Measurements from ENCODE around the gene KCTD3. TPM values are rescaled to one million over a fixed set of nuclear protein-coding genes. Genes with fewer than 3 reads are reported as not detected.

KCTD3 gene
- total RNA-seq, 1 donor from 2014 or later: 25.3 TPM

DNA sequence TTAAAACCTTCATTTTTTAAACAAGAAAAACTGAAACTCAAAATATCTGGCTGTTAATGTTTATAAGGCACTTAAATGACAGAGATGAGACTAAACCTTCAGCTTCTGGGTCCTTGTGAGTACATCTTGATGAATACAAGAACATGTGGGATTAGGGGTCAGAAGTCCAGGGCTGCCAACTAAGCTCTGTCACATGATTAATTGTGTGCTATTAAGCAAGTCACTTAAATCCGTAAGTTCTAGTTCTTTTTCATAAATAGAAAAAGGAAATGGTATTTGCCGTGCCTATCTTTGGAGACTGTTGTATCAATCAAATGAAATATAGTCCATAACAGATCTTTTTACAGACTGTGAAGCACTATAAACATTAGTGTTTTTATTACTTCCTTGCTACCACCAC lies 43.2 kb upstream of the KCTD3 start:
- peaks cover 4% of the 10 kb centered on the region for H3K27me3 Mint-ChIP-seq (ENCODE audit: low read depth)
- H3K27ac Mint-ChIP-seq (ENCODE audit: unreplicated experiment): no peak overlapping the region
- H3K36me3 Mint-ChIP-seq (ENCODE audit: low read depth): no peaks in the 10 kb centered on the region
- H3K4me1 Mint-ChIP-seq (ENCODE audit: low read depth): no peaks in the 10 kb centered on the region
- no peak overlapping the region for H3K4me3 Mint-ChIP-seq (ENCODE audit: unreplicated experiment)
- TF ChIP-seq, protein P1, sequence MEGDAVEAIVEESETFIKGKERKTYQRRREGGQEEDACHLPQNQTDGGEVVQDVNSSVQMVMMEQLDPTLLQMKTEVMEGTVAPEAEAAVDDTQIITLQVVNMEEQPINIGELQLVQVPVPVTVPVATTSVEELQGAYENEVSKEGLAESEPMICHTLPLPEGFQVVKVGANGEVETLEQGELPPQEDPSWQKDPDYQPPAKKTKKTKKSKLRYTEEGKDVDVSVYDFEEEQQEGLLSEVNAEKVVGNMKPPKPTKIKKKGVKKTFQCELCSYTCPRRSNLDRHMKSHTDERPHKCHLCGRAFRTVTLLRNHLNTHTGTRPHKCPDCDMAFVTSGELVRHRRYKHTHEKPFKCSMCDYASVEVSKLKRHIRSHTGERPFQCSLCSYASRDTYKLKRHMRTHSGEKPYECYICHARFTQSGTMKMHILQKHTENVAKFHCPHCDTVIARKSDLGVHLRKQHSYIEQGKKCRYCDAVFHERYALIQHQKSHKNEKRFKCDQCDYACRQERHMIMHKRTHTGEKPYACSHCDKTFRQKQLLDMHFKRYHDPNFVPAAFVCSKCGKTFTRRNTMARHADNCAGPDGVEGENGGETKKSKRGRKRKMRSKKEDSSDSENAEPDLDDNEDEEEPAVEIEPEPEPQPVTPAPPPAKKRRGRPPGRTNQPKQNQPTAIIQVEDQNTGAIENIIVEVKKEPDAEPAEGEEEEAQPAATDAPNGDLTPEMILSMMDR (IDR thresholded peaks at IDR 0.05): no peak
- no peaks in the 10 kb centered on the region for H3K9me3 Mint-ChIP-seq (ENCODE audit: low read depth)
- DNase-seq (ENCODE audit: low spot score): no peak

DNA sequence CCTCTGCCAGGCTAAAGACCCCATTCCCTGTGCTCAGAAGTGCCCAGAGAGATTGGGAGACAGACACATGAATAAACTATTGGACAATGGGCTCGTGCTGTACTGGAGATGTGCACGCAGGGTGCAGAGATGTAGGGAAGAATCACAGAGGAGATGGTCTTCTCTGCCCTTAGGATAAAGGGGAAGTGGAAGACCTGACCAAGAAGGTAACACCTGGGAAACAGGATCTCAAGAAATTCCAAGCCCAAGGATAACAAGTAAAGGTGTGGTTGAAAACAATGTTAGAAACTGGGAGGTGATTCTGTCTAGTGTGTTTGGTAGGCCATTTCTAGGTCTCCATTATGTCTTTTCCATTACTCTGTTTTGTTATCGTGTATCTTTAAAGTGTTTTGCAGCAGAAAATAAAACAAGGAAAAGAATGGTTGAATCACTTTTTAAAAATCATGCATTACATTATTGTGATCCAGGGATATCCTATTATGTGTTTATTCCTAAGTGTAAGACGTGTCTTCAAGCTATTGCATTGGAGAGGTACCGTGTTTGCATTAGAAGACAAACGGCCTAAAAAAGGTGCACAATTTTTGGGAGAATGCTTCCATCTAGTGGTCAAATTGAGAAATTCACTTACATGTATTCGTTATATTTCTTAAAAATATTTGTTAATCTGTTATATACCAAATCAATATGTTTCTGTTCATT lies 40.8 kb upstream of the KCTD3 start:
- no peaks in the 10 kb centered on the region for H3K9me3 Mint-ChIP-seq (ENCODE audit: low read depth)
- H3K27ac Mint-ChIP-seq (ENCODE audit: unreplicated experiment): no peak overlapping the region
- H3K4me3 Mint-ChIP-seq (ENCODE audit: unreplicated experiment): no peak overlapping the region
- no peak for DNase-seq (ENCODE audit: low spot score)
- no peaks in the 10 kb centered on the region for H3K4me1 Mint-ChIP-seq (ENCODE audit: low read depth)
- TF ChIP-seq, protein P1 (IDR thresholded peaks at IDR 0.05): peak; percentile 90
- H3K36me3 Mint-ChIP-seq (ENCODE audit: low read depth): no peaks in the 10 kb centered on the region
- peaks cover 12% of the 10 kb centered on the region for H3K27me3 Mint-ChIP-seq (ENCODE audit: low read depth)

DNA sequence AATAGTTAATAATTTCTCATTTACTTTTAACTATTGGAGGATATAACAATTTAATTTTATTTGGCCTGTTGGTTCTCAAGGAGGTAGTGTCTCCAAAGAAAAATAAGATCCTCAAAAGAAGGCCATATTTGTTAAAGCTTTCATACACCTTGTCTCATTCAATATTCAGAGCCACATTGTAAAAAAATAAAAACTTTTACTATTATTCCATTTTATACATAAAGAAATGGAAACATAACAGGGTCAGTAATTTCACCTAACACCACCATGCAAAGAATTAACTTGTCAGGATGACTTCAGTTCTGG lies 40.3 kb upstream of the KCTD3 start:
- TF ChIP-seq, protein P1 (IDR thresholded peaks at IDR 0.05): peak; percentile 56
- Mint-ChIP-seq H3K9me3 (ENCODE audit: low read depth) (no peaks in the 10 kb centered on the region), H3K27me3 (ENCODE audit: low read depth) (peaks cover 13% of the 10 kb centered on the region)

DNA sequence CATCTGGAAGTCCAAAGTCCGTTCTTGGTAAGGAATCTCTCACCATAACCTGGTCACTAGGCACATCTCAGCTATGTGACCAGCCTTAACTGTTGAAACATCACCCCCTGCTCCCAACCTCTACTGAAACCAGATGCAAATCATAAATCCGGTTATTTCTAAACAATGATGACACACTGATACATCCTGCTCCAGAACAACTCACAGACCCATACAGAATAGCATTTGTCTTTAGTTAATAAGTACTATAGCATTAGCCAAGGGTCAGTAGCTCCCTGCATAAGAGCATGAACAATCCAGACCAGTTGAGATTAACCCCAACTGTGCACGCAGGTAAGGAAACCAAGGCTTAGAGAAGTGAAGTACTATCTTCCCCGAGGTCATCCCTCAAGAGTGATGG lies 38.0 kb upstream of the KCTD3 start:
- no peaks in the 10 kb centered on the region for H3K36me3 Mint-ChIP-seq (ENCODE audit: low read depth)
- no peaks in the 10 kb centered on the region for H3K4me1 Mint-ChIP-seq (ENCODE audit: low read depth)
- no peaks in the 10 kb centered on the region for H3K9me3 Mint-ChIP-seq (ENCODE audit: low read depth)
- TF ChIP-seq, protein P1 (IDR thresholded peaks at IDR 0.05): no peak
- no peak overlapping the region for H3K27ac Mint-ChIP-seq (ENCODE audit: unreplicated experiment)
- no peak overlapping the region for H3K4me3 Mint-ChIP-seq (ENCODE audit: unreplicated experiment)
- peaks cover 22% of the 10 kb centered on the region for H3K27me3 Mint-ChIP-seq (ENCODE audit: low read depth)
- no peak for DNase-seq (ENCODE audit: low spot score)

More for the DNA sequence above, 40.3 kb upstream of the KCTD3 start:
- Mint-ChIP-seq H3K27ac (ENCODE audit: unreplicated experiment) (no peak overlapping the region), H3K4me3 (ENCODE audit: unreplicated experiment) (no peak overlapping the region), H3K4me1 (ENCODE audit: low read depth) (no peaks in the 10 kb centered on the region), H3K36me3 (ENCODE audit: low read depth) (no peaks in the 10 kb centered on the region)
- no peak for DNase-seq (ENCODE audit: low spot score)

DNA sequence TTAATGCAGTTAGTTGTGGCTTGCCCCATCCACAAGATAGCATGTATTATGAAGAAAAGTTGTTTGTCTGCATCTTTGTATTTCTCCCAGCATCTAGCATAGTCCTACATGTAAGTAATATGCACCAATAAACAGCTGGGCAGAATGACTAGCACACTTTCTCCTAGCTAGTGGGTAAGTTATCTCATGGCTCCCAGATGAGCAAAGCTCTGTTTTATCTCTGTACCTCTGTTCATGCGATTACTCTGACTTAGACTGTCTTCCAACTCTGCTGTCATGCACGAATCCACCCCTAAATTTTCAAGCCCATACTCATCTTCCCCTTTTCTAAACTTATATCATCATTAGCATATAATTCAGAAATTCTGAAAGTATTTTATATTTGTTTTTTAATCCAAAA lies 37.5 kb upstream of the KCTD3 start:
- TF ChIP-seq, protein P1 (IDR thresholded peaks at IDR 0.05): no peak
- no peaks in the 10 kb centered on the region for H3K4me1 Mint-ChIP-seq (ENCODE audit: low read depth)
- no peak overlapping the region for H3K4me3 Mint-ChIP-seq (ENCODE audit: unreplicated experiment)
- no peak for DNase-seq (ENCODE audit: low spot score)
- H3K27me3 Mint-ChIP-seq (ENCODE audit: low read depth): peaks cover 24% of the 10 kb centered on the region
- no peaks in the 10 kb centered on the region for H3K36me3 Mint-ChIP-seq (ENCODE audit: low read depth)
- no peaks in the 10 kb centered on the region for H3K9me3 Mint-ChIP-seq (ENCODE audit: low read depth)
- no peak overlapping the region for H3K27ac Mint-ChIP-seq (ENCODE audit: unreplicated experiment)
